GM11168 (cell line): ENCODE measurements around the gene FBXO40.

Experiments used
- in situ Hi-C: fragments of 300-500 bp; cut with MboI; formaldehyde crosslinking; loops from one replicate; pipeline ENCODE4 v1.12.0; 2022; ENCODE audit warnings: low sequenced_read_pairs; ENCODE audit not compliant: unreplicated experiment

Gene FBXO40

DNA sequence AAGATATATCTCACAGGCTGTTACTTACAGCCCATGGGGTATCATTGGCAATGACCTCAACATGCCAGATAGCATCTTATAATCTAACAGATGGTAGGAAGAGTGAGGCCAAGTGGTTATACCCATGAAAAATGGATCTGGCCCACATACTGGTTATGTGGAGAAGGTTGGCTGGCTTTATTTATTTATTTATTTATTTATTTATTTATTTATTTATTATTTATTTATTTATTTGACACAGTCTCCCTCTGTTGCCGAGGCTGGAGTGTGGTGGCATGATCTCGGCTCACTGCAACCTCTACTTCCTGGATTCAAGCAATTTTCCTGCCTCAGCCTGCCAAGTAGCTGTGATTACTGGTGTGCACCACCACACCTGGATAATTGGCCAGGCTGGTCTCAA, 11.6 kb downstream of the FBXO40 start:
- in situ Hi-C loops: no loop called here

- in situ Hi-C loops: no loop called here
Observed at GRCh38 chr3:121606106-121606505, 12.9 kb downstream of the FBXO40 start.

DNA sequence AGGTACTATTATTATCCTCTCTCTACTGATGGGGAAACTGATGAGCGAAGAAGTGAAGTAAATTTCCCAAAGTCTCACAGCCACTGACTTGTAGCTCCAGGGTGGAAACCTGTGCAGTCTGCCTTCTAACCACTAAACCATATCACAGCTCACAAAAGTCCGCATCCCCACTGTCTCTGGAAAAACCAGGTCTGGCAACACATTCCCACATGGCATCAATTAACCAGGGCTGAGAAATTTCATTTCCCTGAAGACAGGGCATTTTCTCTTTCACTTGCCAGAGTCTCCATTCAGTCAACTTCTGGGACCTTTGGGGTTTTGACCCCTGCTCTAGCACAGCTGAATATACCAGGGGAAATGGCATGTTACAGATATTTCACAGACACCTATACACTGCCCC, 26.5 kb downstream of the FBXO40 start:
- in situ Hi-C loops: no loop called here

DNA sequence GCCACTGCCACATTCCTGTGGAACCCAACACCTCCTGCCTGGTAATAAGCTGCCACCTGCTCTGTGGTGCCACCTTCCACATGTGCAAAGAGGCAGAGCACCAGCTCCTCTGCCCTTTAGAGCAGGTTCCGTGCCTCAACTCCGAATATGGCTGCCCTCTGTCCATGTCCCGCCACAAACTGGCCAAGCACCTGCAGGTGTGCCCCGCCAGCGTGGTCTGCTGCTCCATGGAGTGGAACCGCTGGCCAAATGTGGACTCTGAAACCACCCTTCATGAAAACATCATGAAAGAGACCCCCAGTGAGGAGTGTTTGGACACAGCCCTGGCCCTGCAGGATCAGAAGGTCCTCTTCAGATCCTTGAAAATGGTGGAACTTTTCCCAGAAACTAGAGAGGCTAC, 28.3 kb downstream of the FBXO40 start:
- in situ Hi-C loops: no loop called here

DNA sequence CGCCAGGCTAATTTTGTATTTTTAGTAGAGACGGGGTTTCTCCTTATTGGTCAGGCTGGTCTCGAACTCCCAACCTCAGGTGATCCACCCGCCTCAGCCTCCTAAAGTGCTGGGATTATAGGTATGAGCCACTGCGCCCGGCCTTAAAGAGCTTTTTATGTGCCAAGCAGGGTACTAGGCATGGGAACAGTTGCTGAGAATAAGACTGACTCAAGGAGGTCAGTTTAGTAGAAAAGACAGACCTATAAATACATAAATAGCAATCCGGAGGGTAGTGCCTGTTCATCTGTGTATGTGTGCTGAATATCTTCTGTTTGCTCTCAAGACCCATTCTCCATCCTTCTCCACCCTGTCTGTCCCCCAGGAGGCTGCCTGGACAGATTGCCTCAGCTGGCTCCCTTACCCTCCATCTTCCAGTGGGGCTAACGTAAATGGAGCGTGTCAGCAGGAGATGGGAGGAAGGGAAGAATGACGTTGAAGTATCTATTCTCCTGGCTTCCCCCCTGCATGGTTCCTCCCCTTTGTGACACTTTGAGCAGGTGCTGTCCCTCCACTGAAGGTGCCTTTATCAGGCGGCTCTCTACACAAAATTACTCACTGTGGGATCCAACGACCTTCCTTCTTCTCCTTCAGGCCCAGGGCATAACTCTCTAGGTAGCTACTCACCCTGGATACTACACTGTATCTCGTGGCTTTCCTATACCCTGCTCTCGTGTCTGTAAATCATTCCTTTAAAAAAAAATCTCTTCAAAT, 31.1 kb downstream of the FBXO40 start:
- in situ Hi-C loops: no loop called here

- in situ Hi-C loops: no loop called here
Observed at GRCh38 chr3:121626495-121626894, 33.3 kb downstream of the FBXO40 start.

DNA sequence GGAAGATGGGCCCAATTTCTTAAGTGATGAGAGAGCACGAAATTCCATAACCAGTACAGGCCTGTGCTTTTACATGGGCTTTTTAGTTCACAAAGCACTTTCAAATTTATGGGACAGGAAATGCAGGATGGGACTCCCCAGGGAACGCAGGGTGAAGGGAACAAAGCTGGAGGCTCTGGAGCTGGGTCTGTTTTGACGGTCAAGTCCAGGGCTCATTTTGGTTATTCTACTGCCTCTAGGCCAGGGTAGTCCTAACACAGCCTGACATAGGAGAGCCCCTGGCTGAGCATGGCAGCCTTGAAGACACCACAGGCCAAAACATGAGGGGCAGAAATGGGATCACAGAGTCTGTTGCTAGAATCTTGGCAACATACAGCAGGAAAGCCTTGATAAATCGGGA, 34.0 kb downstream of the FBXO40 start:
- in situ Hi-C loops: no loop called here

- in situ Hi-C loops: no loop called here
Observed at GRCh38 chr3:121627622-121628021, 34.4 kb downstream of the FBXO40 start.

GRCh38 chr3:121629601-121630000, 36.4 kb downstream of the FBXO40 start:
- in situ Hi-C loops: no loop called here

DNA sequence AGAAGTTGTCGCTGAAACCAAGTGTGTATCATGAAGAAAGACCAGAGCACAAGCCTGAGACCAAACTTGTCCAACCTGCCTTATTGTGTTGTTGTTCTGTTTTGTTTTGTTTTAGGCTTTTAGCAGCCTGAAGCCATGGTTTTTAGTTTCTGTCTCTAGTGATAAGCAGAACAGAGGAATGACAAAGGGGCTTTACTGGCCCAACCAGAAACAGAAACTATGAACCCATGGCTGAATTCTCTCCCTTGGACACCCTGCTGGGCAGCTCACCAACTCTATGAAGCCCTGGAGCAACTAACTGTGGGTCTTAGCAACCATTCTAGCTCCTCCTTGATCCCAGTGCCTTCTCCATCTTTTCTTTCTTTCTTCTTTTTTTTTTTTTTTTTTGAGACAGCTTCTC, 37.2 kb downstream of the FBXO40 start:
- in situ Hi-C loops: no loop called here

GRCh38 chr3:121637922-121638321, 44.7 kb downstream of the FBXO40 start:
- in situ Hi-C loops: no loop called here

GRCh38 chr3:121641127-121641526, 47.9 kb downstream of the FBXO40 start:
- in situ Hi-C loops: no loop called here

DNA sequence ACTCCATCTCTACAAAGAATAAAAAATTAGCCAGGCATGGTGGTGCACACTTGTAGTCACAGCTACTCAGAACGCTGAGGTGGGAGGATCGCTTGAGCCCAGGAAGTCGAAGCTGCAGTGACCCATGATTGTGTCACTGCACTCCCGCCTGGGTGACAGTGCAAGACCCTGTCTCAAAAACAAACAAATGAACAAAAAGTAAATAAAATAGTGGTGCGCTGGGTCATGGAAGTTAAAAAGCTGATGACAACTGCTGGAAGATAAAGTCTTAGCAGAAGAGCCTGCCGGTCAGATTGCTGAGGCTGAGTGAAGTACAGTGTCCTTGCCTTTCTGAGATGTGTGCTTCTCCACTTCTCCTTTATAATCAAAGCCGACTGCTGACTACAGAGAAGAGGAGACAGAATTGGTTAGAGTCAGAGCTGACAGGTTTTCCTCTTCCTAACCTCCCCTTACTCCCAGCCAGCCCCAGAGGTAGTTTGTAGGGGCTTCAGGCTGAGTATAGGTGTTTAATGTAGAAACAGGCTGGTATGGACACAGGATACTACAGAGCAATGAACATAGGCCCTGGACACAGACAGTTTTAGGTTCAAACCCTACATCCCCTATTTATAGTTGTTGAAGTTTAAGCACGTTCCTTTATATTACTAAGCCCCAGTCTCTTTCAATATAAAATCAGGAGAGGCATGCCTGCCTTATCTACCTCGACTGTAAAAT, 49.6 kb downstream of the FBXO40 start:
- in situ Hi-C loops: no loop called here

DNA sequence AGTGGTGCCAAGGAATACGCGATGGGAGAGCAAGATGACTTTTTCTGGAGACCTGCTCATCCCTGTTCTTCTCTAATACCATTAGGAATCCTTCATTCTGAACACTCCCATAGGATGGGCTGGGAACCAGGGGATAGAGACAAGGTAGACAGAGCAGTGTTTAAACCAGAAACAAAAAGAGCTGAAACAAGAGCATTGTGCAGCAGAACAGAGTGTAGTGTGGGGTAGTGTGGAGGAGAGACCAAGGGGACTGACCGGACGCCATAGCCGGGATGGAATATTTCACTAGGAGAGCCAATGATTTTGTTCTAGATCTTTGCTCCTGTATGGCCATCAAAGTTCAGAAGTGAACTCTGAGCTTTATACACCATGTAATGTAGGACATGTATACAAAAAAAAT, 51.9 kb downstream of the FBXO40 start:
- in situ Hi-C loops: no loop called here

GRCh38 chr3:121648219-121648958, 55.2 kb downstream of the FBXO40 start:
- in situ Hi-C loops: no loop called here

- in situ Hi-C loops: no loop called here
Observed at GRCh38 chr3:121649645-121650044, 56.5 kb downstream of the FBXO40 start.

DNA sequence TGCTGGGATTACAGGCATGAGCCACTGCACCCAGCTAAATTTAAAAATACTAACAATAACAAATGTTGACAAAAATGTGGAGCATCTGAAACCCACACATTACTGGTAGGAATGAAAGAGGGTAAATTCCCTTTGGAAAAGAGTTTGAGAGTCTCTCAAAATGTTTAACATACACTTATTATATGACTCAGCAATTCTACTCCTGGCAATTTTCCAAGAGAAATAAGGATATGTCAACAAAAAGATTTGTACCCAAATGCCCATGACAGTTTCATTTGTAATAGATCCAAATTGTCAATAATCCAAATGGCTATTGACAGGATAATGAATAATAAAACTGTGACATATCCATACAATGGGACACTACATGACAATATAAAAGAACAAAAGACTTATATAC, 58.5 kb downstream of the FBXO40 start:
- in situ Hi-C loops: no loop called here

DNA sequence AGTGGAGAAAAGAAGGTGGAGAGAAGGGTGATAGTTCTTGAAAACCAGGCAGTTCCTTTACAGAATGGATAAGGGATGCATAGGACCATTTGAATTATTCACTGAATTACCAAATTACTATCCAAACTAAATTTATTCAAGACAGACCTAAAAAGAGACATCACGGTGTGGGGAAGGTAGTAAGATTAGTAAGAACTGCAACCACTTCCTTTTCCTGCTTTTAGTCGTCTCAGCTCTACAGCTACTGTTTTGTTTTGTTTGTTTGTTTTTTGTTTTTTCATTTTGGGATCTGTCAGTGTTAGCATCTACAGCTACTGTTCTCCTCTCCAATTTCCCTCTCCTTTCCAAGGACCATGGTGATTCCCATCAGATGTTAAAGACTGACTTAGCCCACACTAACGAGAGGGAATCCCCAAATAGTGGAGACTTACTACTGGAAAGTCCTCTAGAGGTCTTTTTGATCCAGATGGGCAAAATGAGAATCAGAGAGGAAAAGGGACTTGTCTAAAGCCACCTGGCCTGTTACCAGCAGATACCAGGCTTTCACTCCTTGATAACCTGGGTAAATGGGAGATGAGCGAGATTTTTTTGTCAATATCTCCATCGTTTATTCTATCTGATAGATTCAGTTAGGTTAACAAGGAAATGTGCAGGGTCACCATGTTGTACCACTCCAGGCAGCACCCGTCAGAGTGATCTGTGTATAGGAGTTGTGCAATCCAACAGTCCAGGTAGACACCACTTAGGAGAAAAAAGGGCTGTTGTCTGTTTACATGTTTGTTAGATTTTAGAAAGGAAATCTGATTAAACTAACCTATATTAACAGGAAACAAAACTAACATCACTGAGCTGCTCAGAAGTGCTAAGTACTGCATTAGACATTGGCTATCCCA, 61.6 kb downstream of the FBXO40 start:
- in situ Hi-C loops: no loop called here

DNA sequence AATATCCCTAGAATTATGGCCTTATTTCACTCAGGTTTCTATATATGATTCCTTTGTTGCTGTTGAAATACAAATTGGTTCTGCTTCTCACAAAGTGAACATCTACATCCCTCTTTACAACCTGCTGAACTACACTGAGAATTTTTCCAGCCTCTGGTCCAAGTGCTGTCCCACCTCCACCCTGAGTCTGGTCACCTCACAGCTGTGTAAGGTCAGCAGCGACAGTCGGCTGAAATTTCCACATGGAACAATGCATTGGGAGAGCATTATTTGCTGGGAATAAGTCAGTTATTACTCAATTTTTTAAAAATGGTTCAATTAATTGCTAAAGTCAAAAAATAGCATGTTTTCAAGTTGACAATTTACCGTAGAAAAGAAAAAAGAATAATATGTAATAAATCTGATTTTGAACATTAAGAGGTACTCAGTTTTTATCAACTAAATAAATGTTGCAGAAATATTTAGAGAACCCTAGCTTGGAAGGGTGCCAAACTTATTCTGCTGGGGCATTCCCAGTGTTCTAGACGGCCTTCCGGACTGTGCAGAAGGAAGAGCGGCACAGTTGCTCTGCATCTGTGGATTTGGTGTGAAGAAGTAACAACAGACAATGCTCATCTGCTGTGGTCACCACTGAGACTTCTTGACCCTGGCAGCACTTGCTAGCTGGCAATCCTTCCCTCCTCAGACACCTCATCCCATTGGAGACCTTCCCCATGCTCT, 65.7 kb downstream of the FBXO40 start:
- in situ Hi-C loops: no loop called here

DNA sequence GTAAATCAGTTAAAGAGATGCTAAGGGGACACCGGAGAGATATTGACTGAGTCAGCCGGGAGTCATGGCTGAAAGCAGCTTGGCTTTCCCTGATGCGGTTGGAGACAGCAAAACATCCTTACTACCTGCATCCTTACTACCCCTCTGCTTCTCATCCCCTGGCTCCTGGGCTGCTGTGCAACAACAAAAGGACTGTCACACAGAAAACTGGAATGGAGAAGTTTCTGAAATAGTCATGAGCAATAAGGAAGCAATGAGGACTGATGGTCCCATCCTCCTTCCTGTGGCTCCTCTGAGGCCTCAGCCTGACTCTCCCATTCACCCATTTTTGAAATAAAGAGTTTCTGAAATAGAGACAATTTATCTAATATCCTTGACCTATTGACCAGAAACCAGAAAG, 66.4 kb downstream of the FBXO40 start:
- in situ Hi-C loops: no loop called here
